ENCODE measurements around the gene TBC1D2. TPM values are rescaled to one million over a fixed set of nuclear protein-coding genes. Genes with fewer than 3 reads are reported as not detected.

The TBC1D2 gene
- total RNA-seq, 2 donors from 2014 or later = 26.0 to 28.3 TPM

DNA sequence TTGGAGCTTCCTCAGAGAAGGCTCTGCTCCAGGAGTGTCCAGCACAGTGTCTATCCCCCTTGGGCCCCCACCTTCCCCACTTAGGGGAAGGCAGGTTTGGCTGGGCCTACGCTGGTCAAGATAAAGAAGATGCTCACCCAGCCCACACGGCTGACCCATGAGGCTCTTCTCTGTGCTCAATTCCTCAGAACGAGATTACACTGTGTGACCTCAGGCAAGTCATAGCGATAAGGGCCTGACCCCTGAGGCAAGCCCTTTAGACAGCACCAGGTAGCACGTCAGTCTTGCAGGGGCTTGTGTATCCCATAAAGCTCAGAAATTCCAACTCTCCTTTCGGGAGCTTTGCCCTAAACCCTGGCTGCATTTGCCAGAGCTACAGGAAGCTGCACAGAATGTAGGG lies 95.7 kb downstream of the TBC1D2 start:
- DNase-seq (no peak), ATAC-seq (no peak)
- intact Hi-C loops (cut with DNase I, micrococcal nuclease) = no loop called here

DNA sequence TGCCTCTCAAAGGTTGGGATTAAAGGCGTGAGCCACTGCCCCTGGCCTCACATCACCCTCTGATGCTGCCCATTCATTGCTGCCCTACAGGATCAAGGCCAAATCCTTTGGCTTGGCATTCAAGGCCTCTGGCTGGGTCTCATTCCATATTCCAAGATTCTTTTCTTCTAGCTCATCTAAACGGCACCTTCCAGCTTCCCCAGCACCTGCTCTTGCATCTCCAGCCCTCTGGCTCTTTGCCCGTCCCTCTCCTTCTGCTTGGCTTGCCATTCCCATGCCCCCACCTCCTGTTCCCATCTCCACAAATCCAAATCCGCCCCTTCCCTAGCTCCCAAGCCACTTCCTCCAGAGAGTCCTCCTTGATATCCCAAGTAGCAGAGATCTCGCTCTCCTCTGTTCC lies 96.1 kb downstream of the TBC1D2 start:
- ATAC-seq = no peak
- no peak for DNase-seq
- intact Hi-C loops (cut with DNase I, micrococcal nuclease) = no loop called here

DNA sequence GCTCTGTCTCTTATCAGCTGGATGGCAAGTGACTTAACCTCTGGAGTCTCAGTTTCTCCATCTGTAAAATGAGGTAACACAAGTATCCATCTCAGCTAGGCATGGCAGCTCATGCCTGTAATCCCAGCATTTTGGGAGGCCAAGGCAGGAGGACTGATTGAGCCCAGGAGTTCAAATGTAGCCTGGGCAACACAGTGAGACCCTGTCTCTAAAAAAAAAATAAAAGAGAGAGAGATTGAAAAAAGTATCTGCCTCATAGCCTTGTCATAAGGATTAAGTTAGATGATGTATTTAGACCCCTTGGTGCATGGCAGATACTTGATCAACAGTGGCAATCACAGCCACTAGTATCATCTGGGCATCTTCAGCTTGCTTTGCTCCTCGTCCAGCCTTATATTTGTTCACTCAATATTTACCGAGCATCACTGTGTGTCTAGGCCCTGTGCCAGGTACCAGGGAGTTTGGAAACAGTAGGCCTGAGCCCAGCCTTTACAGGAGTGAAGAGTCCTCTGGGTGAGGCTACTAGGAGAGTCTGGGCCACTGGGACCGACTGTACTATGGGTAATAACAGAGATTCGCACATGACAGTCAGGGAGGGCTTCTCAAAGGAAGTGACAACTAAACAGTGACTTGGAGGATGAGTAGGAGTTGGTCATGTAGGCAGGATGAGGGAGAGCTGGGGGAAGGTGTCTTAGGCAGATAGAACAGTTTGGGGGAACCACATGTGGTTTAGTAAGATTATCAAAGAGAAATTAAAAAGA lies 97.2 kb downstream of the TBC1D2 start:
- DNase-seq = peak; percentile 73 to 78
- peak; percentile 96 for ATAC-seq
- intact Hi-C loops (cut with DNase I, micrococcal nuclease) = no loop called here

DNA sequence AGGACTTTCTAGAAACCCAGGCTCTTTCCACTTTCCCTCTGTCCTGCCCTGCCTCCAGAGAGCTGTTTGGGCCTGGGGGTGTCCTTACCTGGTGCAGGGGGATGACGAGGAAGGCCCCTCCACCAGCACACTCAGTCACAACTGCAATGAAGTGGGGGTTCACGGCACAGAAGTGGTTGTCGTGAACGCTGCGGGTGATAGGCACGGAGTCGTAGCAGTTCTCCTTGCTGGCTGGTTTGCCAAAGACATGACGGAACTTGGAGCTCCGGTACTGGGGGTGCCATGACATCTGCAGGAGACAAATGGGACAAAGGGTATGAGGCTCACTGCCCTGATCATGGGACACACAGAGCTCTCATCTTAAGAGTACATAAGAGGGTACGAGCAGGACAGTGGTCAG lies 98.1 kb downstream of the TBC1D2 start:
- ATAC-seq = no peak
- no peak for DNase-seq
- intact Hi-C loops (cut with DNase I, micrococcal nuclease) = no loop called here

DNA sequence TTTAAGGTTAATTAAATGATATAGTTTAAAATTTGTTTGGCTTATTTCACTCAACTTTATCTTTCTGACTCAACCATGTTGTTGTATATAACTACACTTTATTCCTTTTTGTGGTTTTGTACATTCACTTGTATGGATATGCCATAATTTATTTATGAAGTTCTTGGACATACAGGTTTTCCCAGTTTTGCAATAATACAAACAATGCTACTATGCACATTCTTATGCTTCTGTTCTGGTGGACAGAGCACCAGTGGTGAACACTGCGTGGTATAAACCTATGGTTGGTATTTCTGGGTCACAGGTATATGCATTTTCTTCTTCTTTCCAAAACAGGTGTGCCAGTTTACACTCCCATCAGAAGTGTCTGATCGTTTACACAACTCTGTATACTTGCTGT lies 100.8 kb downstream of the TBC1D2 start:
- DNase-seq (no peak), ATAC-seq (no peak)
- intact Hi-C loops (cut with DNase I, micrococcal nuclease) = no loop called here

DNA sequence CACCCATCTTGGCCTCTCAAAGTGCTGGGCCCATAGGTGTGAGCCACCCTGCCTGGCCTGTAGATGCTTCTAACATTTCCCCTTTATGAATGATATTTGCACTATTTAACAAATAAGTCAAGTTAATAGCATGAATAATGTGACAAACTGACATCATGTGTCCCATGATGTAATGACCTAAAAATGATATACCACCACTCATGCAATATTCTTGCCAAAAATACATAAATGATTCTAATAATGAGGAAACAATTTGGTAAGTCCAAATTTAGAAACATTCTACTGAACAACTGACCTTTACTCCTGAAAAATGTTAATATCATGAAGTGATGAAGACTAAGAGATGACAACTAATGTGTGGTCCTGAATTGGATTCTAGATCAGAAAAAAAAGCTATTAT lies 102.9 kb downstream of the TBC1D2 start:
- ATAC-seq (no peak), DNase-seq (no peak)
- intact Hi-C loops (cut with DNase I, micrococcal nuclease) = no loop called here

DNA sequence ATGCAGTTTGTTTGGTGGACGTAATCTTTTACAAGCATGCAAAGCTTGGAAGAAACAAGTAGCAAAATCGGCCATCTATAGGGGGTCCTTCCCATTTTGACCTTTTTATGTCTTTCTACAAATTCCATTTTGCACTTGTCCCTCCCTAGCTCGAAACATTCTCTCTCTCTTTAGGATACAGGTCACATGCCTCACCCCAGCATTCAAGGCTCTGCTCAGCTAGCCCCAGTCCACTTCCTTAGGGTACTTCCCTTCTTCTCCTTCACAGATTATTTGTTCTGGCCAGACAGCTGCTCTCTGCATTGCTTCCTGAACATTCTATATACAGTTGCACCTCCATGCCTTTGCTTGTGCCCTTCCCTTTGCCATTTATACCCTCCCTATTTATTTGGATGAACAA lies 104.7 kb downstream of the TBC1D2 start:
- DNase-seq (no peak), ATAC-seq (no peak)

DNA sequence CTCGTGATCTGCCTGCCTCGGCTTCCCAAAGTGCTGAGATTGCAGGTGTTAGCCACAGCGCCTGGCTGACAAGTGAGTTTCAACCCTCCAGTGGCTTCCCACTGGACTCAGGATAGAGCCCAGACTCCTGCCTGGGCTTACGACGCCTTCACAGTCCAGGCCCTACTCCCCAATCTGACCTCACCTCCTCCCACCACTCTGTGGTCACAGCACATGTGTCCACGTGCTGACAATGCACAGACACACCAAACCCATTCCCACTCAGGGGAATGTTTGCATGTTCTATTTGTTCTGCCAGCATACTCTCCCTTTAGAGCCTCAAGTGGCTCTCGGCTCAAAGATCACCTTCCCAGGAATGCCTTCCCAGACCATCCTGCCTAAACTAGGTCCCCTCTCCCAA lies 105.3 kb downstream of the TBC1D2 start:
- ATAC-seq (no peak), DNase-seq (no peak)
- intact Hi-C loops (cut with DNase I, micrococcal nuclease) = no loop called here

More for the DNA sequence above, 104.7 kb downstream of the TBC1D2 start:
- intact Hi-C loops (cut with DNase I, micrococcal nuclease) = no loop called here

DNA sequence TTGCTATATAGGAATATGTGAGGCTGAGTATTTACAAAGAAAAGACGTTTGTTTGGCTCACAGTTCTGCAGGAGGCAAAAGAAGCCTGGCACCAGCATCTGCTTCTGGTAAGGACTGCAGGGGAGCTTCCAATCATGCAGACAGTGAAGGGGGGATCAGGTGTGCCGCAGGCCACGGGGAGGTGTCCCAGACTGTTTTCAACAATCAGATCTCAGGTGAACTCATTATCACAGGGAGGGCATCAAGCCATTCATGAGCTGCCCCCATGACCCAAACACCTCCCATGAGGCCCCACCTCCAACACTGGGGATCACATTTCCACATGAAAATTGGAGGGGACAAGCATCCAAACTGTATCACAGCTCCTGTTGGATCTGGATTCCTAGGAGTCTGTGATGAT lies 106.0 kb downstream of the TBC1D2 start:
- intact Hi-C loops (cut with DNase I, micrococcal nuclease) = no loop called here
- ATAC-seq (no peak), DNase-seq (no peak)

Small RNA genes within 50 kb of the gene (microRNA-seq; reads per million reads assigned to microRNA genes)
- 0 reads per million in 2 donors for gene MIR6854

Other genes starting within 250 kb of the TBC1D2 start
- 100 to 1,000 TPM; 231 to 527 TPM for gene NANS, start 198.9 kb downstream of the TBC1D2 start, total RNA-seq
- gene TRIM14, start 136.4 kb downstream of the TBC1D2 start, total RNA-seq = 10 to 100 TPM; 46.3 to 55.6 TPM
- gene CORO2A, start 63.0 kb downstream of the TBC1D2 start, total RNA-seq = 10 to 100 TPM; 56.5 to 70.4 TPM

Measured in left colon (tissue), 2 donors.